ENCODE results near the gene SLC25A30.
"Not testable (repeated sequence)": the region's sequence is repeated elsewhere in the genome, so short reads cannot be mapped to it uniquely, and the experiment has no call there.

Gene SLC25A30

GRCh38 chr13:45388664-45389063, 29.5 kb downstream of the SLC25A30 start:
- no peaks in the 10 kb centered on the region for H3K9me3 ChIP-seq
- no peak for TF ChIP-seq CTCF (IDR thresholded peaks at IDR 0.05)
- no peaks in the 10 kb centered on the region for H3K27me3 ChIP-seq
- no peak overlapping the region for H3K4me3 ChIP-seq (ENCODE audit: low read depth in 1 of 2, low read length in 1 of 2)
- H3K27ac ChIP-seq = no peak overlapping the region
- peaks cover 32% of the 10 kb centered on the region for H3K36me3 ChIP-seq
- H3K4me1 ChIP-seq (ENCODE audit: control insufficient read depth in 1 of 2, insufficient read depth in 1 of 2, low read depth in 1 of 2, low read length in 1 of 2) = no peaks in the 10 kb centered on the region

GRCh38 chr13:45386892-45387575, 31.1 kb downstream of the SLC25A30 start:
- not testable (repeated sequence) for H3K4me1 ChIP-seq (ENCODE audit: control insufficient read depth in 1 of 2, insufficient read depth in 1 of 2, low read depth in 1 of 2, low read length in 1 of 2); H3K27me3 ChIP-seq; H3K27ac ChIP-seq; H3K4me3 ChIP-seq (ENCODE audit: low read depth in 1 of 2, low read length in 1 of 2); H3K9me3 ChIP-seq
- peaks cover 25% of the 10 kb centered on the region for H3K36me3 ChIP-seq

GRCh38 chr13:45385907-45386553, 32.1 kb downstream of the SLC25A30 start:
- no peak for TF ChIP-seq CTCF (IDR thresholded peaks at IDR 0.05)
- H3K9me3 ChIP-seq = no peaks in the 10 kb centered on the region
- H3K4me1 ChIP-seq (ENCODE audit: control insufficient read depth in 1 of 2, insufficient read depth in 1 of 2, low read depth in 1 of 2, low read length in 1 of 2) = no peaks in the 10 kb centered on the region
- no peak overlapping the region for H3K27ac ChIP-seq
- no peaks in the 10 kb centered on the region for H3K27me3 ChIP-seq
- H3K36me3 ChIP-seq = peaks cover 19% of the 10 kb centered on the region
- H3K4me3 ChIP-seq (ENCODE audit: low read depth in 1 of 2, low read length in 1 of 2) = no peak overlapping the region

- Histone ChIP-seq H3K4me3 (ENCODE audit: low read depth in 1 of 2, low read length in 1 of 2) (no peak overlapping the region), H3K9me3 (no peaks in the 10 kb centered on the region), H3K4me1 (ENCODE audit: control insufficient read depth in 1 of 2, insufficient read depth in 1 of 2, low read depth in 1 of 2, low read length in 1 of 2) (no peaks in the 10 kb centered on the region), H3K27me3 (no peaks in the 10 kb centered on the region), H3K36me3 (peaks cover 13% of the 10 kb centered on the region), H3K27ac (no peak overlapping the region)
- no peak for TF ChIP-seq CTCF (IDR thresholded peaks at IDR 0.05)
Measured at GRCh38 chr13:45385320-45385719, 32.9 kb downstream of the SLC25A30 start.

GRCh38 chr13:45384474-45385174, 33.5 kb downstream of the SLC25A30 start:
- no peaks in the 10 kb centered on the region for H3K9me3 ChIP-seq
- TF ChIP-seq CTCF (IDR thresholded peaks at IDR 0.05) = no peak
- no peaks in the 10 kb centered on the region for H3K27me3 ChIP-seq
- H3K4me1 ChIP-seq (ENCODE audit: control insufficient read depth in 1 of 2, insufficient read depth in 1 of 2, low read depth in 1 of 2, low read length in 1 of 2) = no peaks in the 10 kb centered on the region
- H3K27ac ChIP-seq = no peak overlapping the region
- peaks cover 13% of the 10 kb centered on the region for H3K36me3 ChIP-seq
- H3K4me3 ChIP-seq (ENCODE audit: low read depth in 1 of 2, low read length in 1 of 2) = no peak overlapping the region

- peaks cover 13% of the 10 kb centered on the region for H3K36me3 ChIP-seq
- H3K4me3 ChIP-seq (ENCODE audit: low read depth in 1 of 2, low read length in 1 of 2); H3K27me3 ChIP-seq; H3K27ac ChIP-seq; H3K4me1 ChIP-seq (ENCODE audit: control insufficient read depth in 1 of 2, insufficient read depth in 1 of 2, low read depth in 1 of 2, low read length in 1 of 2); H3K9me3 ChIP-seq: not testable (repeated sequence)
Measured at GRCh38 chr13:45382739-45383138, 35.4 kb downstream of the SLC25A30 start.
